Measurements from ENCODE around the gene GPR4. TPM values are rescaled to one million over a fixed set of nuclear protein-coding genes. Genes with fewer than 3 reads are reported as not detected.
A peak's percentile ranks its signal among the peaks of the same experiment; 100 is the strongest.

GPR4 gene
- total RNA-seq, 2 experiments from 2014 or later: 0.38 TPM; not detected in 1

Small RNA genes lying within 50 kb of the gene (microRNA-seq; reads per million reads assigned to microRNA genes)
- gene MIR330 (ENCODE audit: borderline replicate concordance): 70.4 reads per million, percentile 52 among the genes with 10 or more reads in this experiment

Small RNA genes lying within 50 kb of the gene (small RNA-seq; reads per million reads assigned to genes)
- not detected for gene RN7SL836P

Other genes with a start within 250 kb of the GPR4 start
- gene ERCC2, start 231.6 kb downstream of the GPR4 start, total RNA-seq (2014; rRNA removed; shearing (Covaris generic)): 12.8 and 21.0 TPM in 2 replicates
- 24.4 and 30.8 TPM in 2 replicates for gene ERCC2, start 231.6 kb downstream of the GPR4 start, total RNA-seq (2022)
- gene PPP1R13L, start 197.1 kb downstream of the GPR4 start, total RNA-seq (2014; rRNA removed; shearing (Covaris generic)): 5.3 and 7.8 TPM in 2 replicates
- gene PPP1R13L, start 197.1 kb downstream of the GPR4 start, total RNA-seq (2022): 15.5 and 17.4 TPM in 2 replicates
- 16.3 and 28.0 TPM in 2 replicates for gene POLR1G, start 195.6 kb downstream of the GPR4 start, total RNA-seq (2014; rRNA removed; shearing (Covaris generic))
- 8.8 and 10.8 TPM in 2 replicates for gene POLR1G, start 195.6 kb downstream of the GPR4 start, total RNA-seq (2022)
- gene ERCC1, start 178.3 kb downstream of the GPR4 start, total RNA-seq (2014; rRNA removed; shearing (Covaris generic)): 125 and 126 TPM in 2 replicates
- gene ERCC1, start 178.3 kb downstream of the GPR4 start, total RNA-seq (2022): 46.2 and 59.4 TPM in 2 replicates
- 1.2 and 2.3 TPM in 2 replicates for gene FOSB, start 134.2 kb downstream of the GPR4 start, total RNA-seq (2014; rRNA removed; shearing (Covaris generic))
- 2.1 and 2.4 TPM in 2 replicates for gene FOSB, start 134.2 kb downstream of the GPR4 start, total RNA-seq (2022)
- 1.5 and 8.6 TPM in 2 replicates for gene RTN2, start 105.2 kb downstream of the GPR4 start, total RNA-seq (2014; rRNA removed; shearing (Covaris generic))
- gene RTN2, start 105.2 kb downstream of the GPR4 start, total RNA-seq (2022): 7.6 and 9.1 TPM in 2 replicates
- 1.4 and 1.6 TPM in 2 replicates for gene PPM1N, start 103.8 kb downstream of the GPR4 start, total RNA-seq (2014; rRNA removed; shearing (Covaris generic))
- 2.8 and 2.9 TPM in 2 replicates for gene PPM1N, start 103.8 kb downstream of the GPR4 start, total RNA-seq (2022)
- gene VASP, start 94.7 kb downstream of the GPR4 start, total RNA-seq (2014; rRNA removed; shearing (Covaris generic)): 37.4 and 62.8 TPM in 2 replicates
- 39.6 and 51.6 TPM in 2 replicates for gene VASP, start 94.7 kb downstream of the GPR4 start, total RNA-seq (2022)
- gene OPA3, start 17.4 kb downstream of the GPR4 start, total RNA-seq (2014; rRNA removed; shearing (Covaris generic)): 4.4 and 5.8 TPM in 2 replicates
- gene OPA3, start 17.4 kb downstream of the GPR4 start, total RNA-seq (2022): 10.6 and 12.0 TPM in 2 replicates
- gene EML2, start 37.2 kb upstream of the GPR4 start, total RNA-seq (2014; rRNA removed; shearing (Covaris generic)): 23.6 and 26.1 TPM in 2 replicates
- 47.5 and 52.5 TPM in 2 replicates for gene EML2, start 37.2 kb upstream of the GPR4 start, total RNA-seq (2022)
- 6.6 and 7.9 TPM in 2 replicates for gene GIPR, start 66.0 kb upstream of the GPR4 start, total RNA-seq (2014; rRNA removed; shearing (Covaris generic))
- 23.3 and 24.6 TPM in 2 replicates for gene GIPR, start 66.0 kb upstream of the GPR4 start, total RNA-seq (2022)
- 774 and 848 TPM in 2 replicates for gene SNRPD2, start 89.7 kb upstream of the GPR4 start, total RNA-seq (2014; rRNA removed; shearing (Covaris generic))
- gene SNRPD2, start 89.7 kb upstream of the GPR4 start, total RNA-seq (2022): 518 and 523 TPM in 2 replicates
- gene QPCTL, start 90.5 kb upstream of the GPR4 start, total RNA-seq (2014; rRNA removed; shearing (Covaris generic)): 15.7 and 24.8 TPM in 2 replicates
- 25.1 and 26.3 TPM in 2 replicates for gene QPCTL, start 90.5 kb upstream of the GPR4 start, total RNA-seq (2022)
- gene FBXO46, start 128.7 kb upstream of the GPR4 start, total RNA-seq (2014; rRNA removed; shearing (Covaris generic)): 23.9 and 27.5 TPM in 2 replicates
- 31.7 and 32.2 TPM in 2 replicates for gene FBXO46, start 128.7 kb upstream of the GPR4 start, total RNA-seq (2022)
- not detected in 2 replicates for gene MEIOSIN, start 131.2 kb upstream of the GPR4 start, total RNA-seq (2014; rRNA removed; shearing (Covaris generic))
- gene MEIOSIN, start 131.2 kb upstream of the GPR4 start, total RNA-seq (2022): not detected in 2 replicates
- 9.4 and 10.2 TPM in 2 replicates for gene SIX5, start 167.0 kb upstream of the GPR4 start, total RNA-seq (2014; rRNA removed; shearing (Covaris generic))
- gene SIX5, start 167.0 kb upstream of the GPR4 start, total RNA-seq (2022): 15.2 and 18.6 TPM in 2 replicates
- gene DMPK, start 180.3 kb upstream of the GPR4 start, total RNA-seq (2014; rRNA removed; shearing (Covaris generic)): 12.8 and 14.9 TPM in 2 replicates
- gene DMPK, start 180.3 kb upstream of the GPR4 start, total RNA-seq (2022): 34.7 and 46.9 TPM in 2 replicates
- gene DMWD, start 190.6 kb upstream of the GPR4 start, total RNA-seq (2014; rRNA removed; shearing (Covaris generic)): 27.1 and 43.2 TPM in 2 replicates
- gene DMWD, start 190.6 kb upstream of the GPR4 start, total RNA-seq (2022): 44.0 and 57.3 TPM in 2 replicates
- 0.16 and 0.21 TPM in 2 replicates for gene RSPH6A, start 213.1 kb upstream of the GPR4 start, total RNA-seq (2014; rRNA removed; shearing (Covaris generic))
- 0.63 and 0.72 TPM in 2 replicates for gene RSPH6A, start 213.1 kb upstream of the GPR4 start, total RNA-seq (2022)

All from OCI-LY7 (cell line).